ENCODE measurements around the gene OXCT1. TPM values are rescaled to one million over a fixed set of nuclear protein-coding genes. Genes with fewer than 3 reads are reported as not detected.

Gene OXCT1
- total and polyA plus RNA-seq, 2 of the 4 experiments (the other 2 are of a cell fraction), result 14.2 to 16.3 TPM

DNA sequence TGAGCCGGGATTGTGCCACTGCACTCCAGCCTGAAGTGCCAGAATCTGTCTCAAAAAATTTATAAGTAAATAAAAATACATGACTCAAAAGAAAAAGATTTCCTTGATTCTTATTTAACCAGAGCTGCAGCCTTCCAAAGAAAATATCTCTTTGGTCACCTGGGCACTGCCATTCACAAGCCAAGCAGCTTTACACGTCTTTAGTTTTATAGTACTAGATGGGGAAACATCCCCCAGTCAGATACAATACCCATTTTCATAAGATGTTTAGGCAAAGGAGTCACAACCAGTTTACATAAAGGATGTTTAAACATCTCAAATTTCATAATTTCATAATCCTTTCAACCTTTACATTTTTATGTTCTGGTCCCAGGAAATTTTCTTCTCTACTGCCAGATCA is 13.7 kb upstream of the OXCT1 start:
- Histone ChIP-seq H3K27me3 (ENCODE audit: control insufficient read depth, insufficient read depth, low read length) (peaks cover 2% of the 10 kb centered on the region), H3K4me3 (ENCODE audit: insufficient read depth, low read depth, low read length) (no peak overlapping the region), H2AFZ (replicated peaks; ENCODE audit: low read length, poor library complexity) (no peak overlapping the region), H3K14ac (replicated peaks; ENCODE audit: low read depth, low read length) (no peak overlapping the region), H2BK20ac (ENCODE audit: low read depth, low read length) (no peak overlapping the region), H3K4ac (ENCODE audit: low read depth, low read length) (no peak overlapping the region), H3K18ac (ENCODE audit: low read depth, low read length) (no peak overlapping the region), H3K4me1 (ENCODE audit: control insufficient read depth, insufficient read depth, low read length) (no peaks in the 10 kb centered on the region), H2BK15ac (ENCODE audit: low read depth, low read length) (no peak overlapping the region), H4K20me1 (ENCODE audit: insufficient read depth, low read length) (no peaks in the 10 kb centered on the region), H3K9ac (ENCODE audit: low read depth, low read length) (no peak overlapping the region), H4K8ac (ENCODE audit: low read depth in 2 of 2, low read length in 2 of 2) (no peak overlapping the region), H2AK9ac (replicated peaks; ENCODE audit: low read depth, low read length, poor library complexity) (no peak overlapping the region), H3K79me1 (ENCODE audit: low read depth in 1 of 2, low read length in 2 of 2) (no peaks in the 10 kb centered on the region), H2AK5ac (ENCODE audit: low read depth, low read length) (no peak overlapping the region), H3K36me3 (ENCODE audit: control insufficient read depth, insufficient read depth, low read length) (no peaks in the 10 kb centered on the region), H3K4me2 (ENCODE audit: low read depth, low read length) (no peak overlapping the region), H4K91ac (ENCODE audit: insufficient read depth, low read depth, low read length) (no peak overlapping the region), H3K9me3 (ENCODE audit: control insufficient read depth, insufficient read depth, low read length) (no peaks in the 10 kb centered on the region), H4K5ac (ENCODE audit: low read depth, low read length) (no peak overlapping the region), H2BK5ac (ENCODE audit: low read depth, low read length, poor library complexity, severe bottlenecking) (no peak overlapping the region), H3K27ac (ENCODE audit: insufficient read depth, low read length) (no peak overlapping the region), H3K9me1 (ENCODE audit: insufficient read depth, low read length) (no peaks in the 10 kb centered on the region), H2BK120ac (ENCODE audit: low read depth, low read length) (no peak overlapping the region), H3K23ac (ENCODE audit: low read depth, low read length) (no peak overlapping the region), H3K56ac (ENCODE audit: extremely low read depth, insufficient read depth, low read length) (no peak overlapping the region)
- DNase-seq, result no peak
- in situ Hi-C loops (cut with MboI; ENCODE audit: low sequenced_read_pairs), result no loop called here
- intact Hi-C loops (cut with micrococcal nuclease), result no loop called here
- no CpG with 5 or more reads among the region's 2 CpGs for WGBS, 2 experiments (ENCODE audit: extremely low coverage in 2 of 2, insufficient read length in 1 of 2)
- dilution Hi-C loops (cut with HindIII; ENCODE audit: low sequenced_read_pairs, unreplicated experiment), result no loop called here
- TF ChIP-seq MAFK (IDR thresholded peaks at IDR 0.05; ENCODE audit: low read depth, low read length), result no peak
- TF ChIP-seq POLR2A (IDR thresholded peaks at IDR 0.05; ENCODE audit: low read depth, low read length), result no peak
- no TSS peak for BruUV-seq (replicated peaks)
- ChIA-PET CTCF (no interaction called here), POLR2A (ENCODE audit: unreplicated experiment) (no interaction called here)
- ATAC-seq (ENCODE audit: low read depth), result no peak; the same call in 1 of the 2 replicates
